Measurements from ENCODE around the gene LSP1. TPM values are rescaled to one million over a fixed set of nuclear protein-coding genes. Genes with fewer than 3 reads are reported as not detected.

The LSP1 gene
- total RNA-seq, 2 experiments from 2014 or later: 228 to 232 TPM

DNA sequence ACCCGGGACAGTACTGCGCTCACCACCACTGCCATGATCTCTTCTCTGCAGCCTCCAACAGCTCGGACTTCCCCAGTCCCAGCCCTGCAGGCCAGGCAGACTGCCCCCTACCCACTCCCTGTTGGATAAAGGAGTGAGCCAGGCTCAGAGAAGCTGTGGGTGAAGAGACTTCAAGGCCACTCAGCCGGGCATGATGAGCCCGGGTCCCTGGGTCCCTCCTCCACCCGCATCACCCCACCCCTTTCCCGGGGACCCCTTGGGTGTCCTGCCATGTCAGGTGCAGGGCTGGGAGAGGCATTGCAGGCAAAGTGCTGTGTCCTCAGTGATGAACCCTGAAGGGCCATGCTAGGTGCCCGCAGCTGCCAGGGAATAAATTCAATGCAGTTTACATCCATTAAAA, 14.5 kb downstream of the LSP1 start:
- H3K9me3 Mint-ChIP-seq: no peaks in the 10 kb centered on the region
- peaks cover 96% of the 10 kb centered on the region for H3K4me1 ChIP-seq (ENCODE audit: insufficient read depth, low read length)
- peak overlapping the region in 1 of 2 donors; percentile 7 for H3K27ac ChIP-seq (ENCODE audit: low read depth in 1 of 2, low read length in 2 of 2)
- peaks cover 64% of the 10 kb centered on the region for H3K4me1 Mint-ChIP-seq (ENCODE audit: low read depth)
- TF ChIP-seq, protein P1, sequence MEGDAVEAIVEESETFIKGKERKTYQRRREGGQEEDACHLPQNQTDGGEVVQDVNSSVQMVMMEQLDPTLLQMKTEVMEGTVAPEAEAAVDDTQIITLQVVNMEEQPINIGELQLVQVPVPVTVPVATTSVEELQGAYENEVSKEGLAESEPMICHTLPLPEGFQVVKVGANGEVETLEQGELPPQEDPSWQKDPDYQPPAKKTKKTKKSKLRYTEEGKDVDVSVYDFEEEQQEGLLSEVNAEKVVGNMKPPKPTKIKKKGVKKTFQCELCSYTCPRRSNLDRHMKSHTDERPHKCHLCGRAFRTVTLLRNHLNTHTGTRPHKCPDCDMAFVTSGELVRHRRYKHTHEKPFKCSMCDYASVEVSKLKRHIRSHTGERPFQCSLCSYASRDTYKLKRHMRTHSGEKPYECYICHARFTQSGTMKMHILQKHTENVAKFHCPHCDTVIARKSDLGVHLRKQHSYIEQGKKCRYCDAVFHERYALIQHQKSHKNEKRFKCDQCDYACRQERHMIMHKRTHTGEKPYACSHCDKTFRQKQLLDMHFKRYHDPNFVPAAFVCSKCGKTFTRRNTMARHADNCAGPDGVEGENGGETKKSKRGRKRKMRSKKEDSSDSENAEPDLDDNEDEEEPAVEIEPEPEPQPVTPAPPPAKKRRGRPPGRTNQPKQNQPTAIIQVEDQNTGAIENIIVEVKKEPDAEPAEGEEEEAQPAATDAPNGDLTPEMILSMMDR (IDR thresholded peaks at IDR 0.05): no peak
- H3K27me3 Mint-ChIP-seq: no peaks in the 10 kb centered on the region
- no peak overlapping the region for H3K4me3 Mint-ChIP-seq
- peaks cover 12% of the 10 kb centered on the region for H3K36me3 ChIP-seq (ENCODE audit: insufficient read depth, low read length)
- CTCF ChIA-PET: no interaction called here
- intact Hi-C loops (cut with DNase I, micrococcal nuclease): no loop called here
- ATAC-seq (ENCODE audit: poor library complexity): no peak
- H3K4me3 ChIP-seq (ENCODE audit: low read length): no peak overlapping the region
- POLR2A ChIA-PET: no interaction called here
- no peak overlapping the region for H3K27ac Mint-ChIP-seq
- no peaks in the 10 kb centered on the region for H3K27me3 ChIP-seq (ENCODE audit: control insufficient read depth in 1 of 2, insufficient read depth in 2 of 2, low read length in 2 of 2)
- no peaks in the 10 kb centered on the region for H3K9me3 ChIP-seq (ENCODE audit: control insufficient read depth in 1 of 2, insufficient read depth in 1 of 2, low read length in 2 of 2)
- peaks cover 18% of the 10 kb centered on the region for H3K36me3 Mint-ChIP-seq (ENCODE audit: low read depth)
- DNase-seq: no peak

DNA sequence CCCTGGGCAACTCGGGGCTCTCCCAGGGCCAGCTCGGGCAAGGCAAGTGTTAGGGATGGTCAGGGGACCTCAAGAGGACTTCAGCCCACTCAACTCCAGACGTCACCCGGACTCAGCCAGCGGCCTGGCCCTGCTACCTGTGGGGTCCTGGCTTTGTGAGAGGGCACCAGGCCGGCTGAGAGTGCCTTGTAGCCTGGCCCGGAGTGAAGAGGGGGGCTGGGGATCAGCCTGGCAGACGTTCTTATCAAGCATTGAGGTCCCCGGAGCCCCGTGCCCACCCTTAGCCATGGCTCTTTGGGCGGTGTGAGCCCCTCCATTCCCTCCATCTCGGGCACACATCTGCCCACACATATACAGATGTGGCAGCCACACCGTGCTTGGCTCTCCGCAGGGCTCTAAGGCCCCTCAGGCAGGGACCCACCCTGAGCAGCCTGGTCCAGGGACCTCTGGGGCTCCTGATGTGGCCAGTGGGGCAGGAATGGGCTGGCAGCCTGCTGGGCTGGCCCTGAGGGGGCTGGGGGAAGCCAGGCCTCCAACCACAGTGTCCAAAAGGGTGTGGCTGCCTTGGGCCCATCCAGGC, 15.3 kb downstream of the LSP1 start:
- DNase-seq: no peak
- POLR2A ChIA-PET: no interaction called here
- H3K27me3 Mint-ChIP-seq: no peaks in the 10 kb centered on the region
- no peaks in the 10 kb centered on the region for H3K9me3 ChIP-seq (ENCODE audit: control insufficient read depth in 1 of 2, insufficient read depth in 1 of 2, low read length in 2 of 2)
- H3K4me3 Mint-ChIP-seq: no peak overlapping the region
- H3K9me3 Mint-ChIP-seq: no peaks in the 10 kb centered on the region
- no peaks in the 10 kb centered on the region for H3K27me3 ChIP-seq (ENCODE audit: control insufficient read depth in 1 of 2, insufficient read depth in 2 of 2, low read length in 2 of 2)
- CTCF ChIA-PET: interaction anchor here (1.7 kb wide), 1 partner anchor 16 kb away, joined by 4 read pairs; no protein-coding TSS in a partner anchor
- peaks cover 6% of the 10 kb centered on the region for H3K36me3 ChIP-seq (ENCODE audit: insufficient read depth, low read length)
- H3K27ac ChIP-seq (ENCODE audit: low read depth in 1 of 2, low read length in 2 of 2): peak overlapping the region in 1 of 2 donors; percentile 29
- ATAC-seq (ENCODE audit: poor library complexity): no peak
- intact Hi-C loops (cut with DNase I, micrococcal nuclease): no loop called here
- peaks cover 69% of the 10 kb centered on the region for H3K4me1 Mint-ChIP-seq (ENCODE audit: low read depth)
- peaks cover 18% of the 10 kb centered on the region for H3K36me3 Mint-ChIP-seq (ENCODE audit: low read depth)
- no peak overlapping the region for H3K27ac Mint-ChIP-seq
- no peak overlapping the region for H3K4me3 ChIP-seq (ENCODE audit: low read length)
- H3K4me1 ChIP-seq (ENCODE audit: insufficient read depth, low read length): peaks cover 96% of the 10 kb centered on the region
- TF ChIP-seq, protein P1 (IDR thresholded peaks at IDR 0.05): no peak

DNA sequence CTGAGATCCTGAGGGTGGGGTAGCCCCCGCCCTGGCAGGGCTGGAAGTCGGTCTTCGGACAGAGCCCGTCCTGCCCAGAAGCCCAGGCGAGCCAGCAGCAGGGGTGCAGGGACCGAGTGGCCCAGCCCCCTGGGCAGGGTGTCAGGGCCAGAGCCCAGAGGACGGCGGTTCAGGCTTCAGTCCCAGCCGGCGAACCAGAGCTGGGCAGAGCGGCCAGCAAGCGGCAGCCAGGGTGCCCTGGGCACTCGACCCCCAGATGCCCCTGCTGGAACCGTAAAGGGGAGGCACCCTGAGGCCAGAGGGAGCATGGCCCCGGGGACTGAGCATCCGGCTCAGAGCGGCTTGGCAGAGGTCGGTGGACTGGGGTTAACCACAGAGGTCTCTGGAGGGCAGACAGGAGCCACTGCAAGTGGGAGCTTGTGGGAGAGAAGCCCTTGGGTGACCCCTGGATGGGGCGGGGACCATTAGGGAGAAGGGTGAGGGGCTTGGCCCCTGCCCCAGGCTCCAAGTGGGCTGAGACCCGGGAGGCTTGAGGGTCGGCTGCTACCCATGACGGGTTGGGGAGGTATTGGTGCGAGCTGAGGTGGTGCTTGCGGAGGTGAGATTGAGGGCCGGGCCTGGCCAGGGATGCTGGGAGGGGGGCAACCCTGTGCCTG, 15.9 kb downstream of the LSP1 start:
- H3K27me3 ChIP-seq (ENCODE audit: control insufficient read depth in 1 of 2, insufficient read depth in 2 of 2, low read length in 2 of 2): no peaks in the 10 kb centered on the region
- no peaks in the 10 kb centered on the region for H3K36me3 ChIP-seq (ENCODE audit: insufficient read depth, low read length)
- H3K4me1 ChIP-seq (ENCODE audit: insufficient read depth, low read length): peaks cover 95% of the 10 kb centered on the region
- peak overlapping the region in 1 of 2 donors; percentile 29 for H3K27ac ChIP-seq (ENCODE audit: low read depth in 1 of 2, low read length in 2 of 2)
- no peak overlapping the region for H3K4me3 ChIP-seq (ENCODE audit: low read length)
- CTCF ChIA-PET: interaction anchor here (1.7 to 2.8 kb wide), 2 partner anchors 13 to 17 kb away, joined by 4 to 17 read pairs; no protein-coding TSS in a partner anchor
- Mint-ChIP-seq H3K4me3 (peak overlapping the region; percentile 39), H3K4me1 (ENCODE audit: low read depth) (peaks cover 71% of the 10 kb centered on the region), H3K27me3 (no peaks in the 10 kb centered on the region), H3K36me3 (ENCODE audit: low read depth) (peaks cover 18% of the 10 kb centered on the region), H3K9me3 (no peaks in the 10 kb centered on the region), H3K27ac (peak overlapping the region; percentile 86)
- intact Hi-C loops (cut with DNase I, micrococcal nuclease): no loop called here
- no peak for ATAC-seq (ENCODE audit: poor library complexity)
- TF ChIP-seq, protein P1 (IDR thresholded peaks at IDR 0.05): no peak
- POLR2A ChIA-PET: interaction anchor here (1.2 to 3.1 kb wide), 3 partner anchors 15 to 21 kb away, joined by 7 to 21 read pairs (median 13); partner anchors contain the start of gene LSP1
- no peak for DNase-seq
- no peaks in the 10 kb centered on the region for H3K9me3 ChIP-seq (ENCODE audit: control insufficient read depth in 1 of 2, insufficient read depth in 1 of 2, low read length in 2 of 2)
